Testis (tissue), 3 donors: ENCODE results near the gene GDF3. TPM values are rescaled to one million over a fixed set of nuclear protein-coding genes. Genes with fewer than 3 reads are reported as not detected.
"Not testable (repeated sequence)": the region's sequence is repeated elsewhere in the genome, so short reads cannot be mapped to it uniquely, and the experiment has no call there.

ENCODE experiments used
- DNase-seq: peaks from one replicate; pipeline ENCODE4 v3.0.0-alpha.2; 2019
- H3K27ac ChIP-seq, 2 donors: fragments of 200-600 bp; sonication (generic); one replicate each; pipeline ENCODE4 v1.5.1; 2019
- H3K27me3 ChIP-seq: fragments of 200-600 bp; sonication (generic); one replicate; pipeline ENCODE4 v1.5.1; 2019
- H3K36me3 ChIP-seq: fragments of 200-600 bp; sonication (generic); one replicate; pipeline ENCODE4 v1.5.1; 2017; ENCODE audit warnings: low read depth; ENCODE audit errors: missing control alignments
- H3K4me1 ChIP-seq: fragments of 200-600 bp; sonication (generic); one replicate; pipeline ENCODE4 v1.5.1; 2019
- H3K4me3 ChIP-seq, 2 donors: fragments of 200-600 bp; sonication (generic); one replicate each; pipeline ENCODE4 v1.5.1; 2017 to 2019
- H3K9me3 ChIP-seq: fragments of 200-600 bp; sonication (generic); one replicate; pipeline ENCODE4 v1.5.1; 2017
- POLR2A ChIP-seq: fragments of 450-650 bp; IDR thresholded peaks from one replicate; pipeline ENCODE4 v1.6.1; 2017; ENCODE audit warnings: antibody characterized with exemption, mild to moderate bottlenecking, moderate library complexity
- WGBS, 2 donors: methylation state at CpG; one replicate each; pipeline ENCODE4 v1.1.5; 2018; 5-methylcytosine and 5-hydroxymethylcytosine counted together
- intact Hi-C: fragments of 100-400 bp; cut with DNase I; formaldehyde crosslinking; loops from one replicate; pipeline ENCODE4 v1.15.1; 2023; ENCODE audit warnings: low total_unique reads
- polyA plus RNA-seq: library from polyadenylated mRNA; stranded (reverse); fragments of 350-450 nt; fragmentation: Illumina TruSeq; extraction: RNeasy Lipid Tissue Mini Kit (QIAGEN cat#74804); gene quantifications from one replicate; pipeline ENCODE4 v1.2.3, GENCODE V29; 2014; ENCODE audit warnings: low read depth, low replicate concordance; ENCODE audit not compliant: insufficient read depth
- total RNA-seq, 2 donors: library from RNA; depleted of rRNA; stranded (reverse); fragments of >200 nt; gene quantifications; one replicate each; pipeline ENCODE4 v1.2.3, GENCODE V29; 2016
- TF ChIP-seq, protein P1 (sequence below), 3 experiments: fragments of 450-650 bp in 2 of 3; fragments of 200-600 bp in 1 of 3; sonication (generic) in 1 of 3; IDR thresholded peaks; one replicate each; pipeline ENCODE4 v1.5.1; 2016 to 2019; ENCODE audit warnings: antibody characterized with exemption in 3 of 3, mild to moderate bottlenecking in 2 of 3, moderate library complexity in 1 of 3

The GDF3 gene
- total and polyA plus RNA-seq, 3 donors from 2014 or later: not detected

DNA sequence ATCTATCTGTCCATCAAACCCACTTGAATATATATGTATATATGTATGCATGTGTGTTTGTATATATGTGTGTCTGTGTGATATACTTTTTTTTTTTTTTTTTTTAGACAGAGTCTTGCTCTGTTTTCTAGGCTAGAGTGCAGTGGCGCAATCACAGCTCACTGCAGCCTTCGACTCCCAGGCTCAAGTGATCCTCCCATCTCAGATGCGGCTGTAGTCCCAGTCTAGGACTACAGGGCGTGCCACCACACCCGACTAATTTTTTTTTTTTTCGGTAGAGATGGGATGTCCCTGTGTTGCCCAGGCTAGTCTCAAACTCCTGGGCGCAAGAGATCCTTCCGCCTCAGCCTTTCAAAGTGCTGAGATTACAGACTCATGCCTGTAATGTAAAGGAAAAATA lies 16.8 kb downstream of the GDF3 start:
- no peak overlapping the region for H3K4me3 ChIP-seq
- H3K27ac ChIP-seq: no peak overlapping the region
- H3K27me3 ChIP-seq: no peaks in the 10 kb centered on the region
- H3K9me3 ChIP-seq: no peaks in the 10 kb centered on the region
- TF ChIP-seq, protein P1, sequence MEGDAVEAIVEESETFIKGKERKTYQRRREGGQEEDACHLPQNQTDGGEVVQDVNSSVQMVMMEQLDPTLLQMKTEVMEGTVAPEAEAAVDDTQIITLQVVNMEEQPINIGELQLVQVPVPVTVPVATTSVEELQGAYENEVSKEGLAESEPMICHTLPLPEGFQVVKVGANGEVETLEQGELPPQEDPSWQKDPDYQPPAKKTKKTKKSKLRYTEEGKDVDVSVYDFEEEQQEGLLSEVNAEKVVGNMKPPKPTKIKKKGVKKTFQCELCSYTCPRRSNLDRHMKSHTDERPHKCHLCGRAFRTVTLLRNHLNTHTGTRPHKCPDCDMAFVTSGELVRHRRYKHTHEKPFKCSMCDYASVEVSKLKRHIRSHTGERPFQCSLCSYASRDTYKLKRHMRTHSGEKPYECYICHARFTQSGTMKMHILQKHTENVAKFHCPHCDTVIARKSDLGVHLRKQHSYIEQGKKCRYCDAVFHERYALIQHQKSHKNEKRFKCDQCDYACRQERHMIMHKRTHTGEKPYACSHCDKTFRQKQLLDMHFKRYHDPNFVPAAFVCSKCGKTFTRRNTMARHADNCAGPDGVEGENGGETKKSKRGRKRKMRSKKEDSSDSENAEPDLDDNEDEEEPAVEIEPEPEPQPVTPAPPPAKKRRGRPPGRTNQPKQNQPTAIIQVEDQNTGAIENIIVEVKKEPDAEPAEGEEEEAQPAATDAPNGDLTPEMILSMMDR (IDR thresholded peaks at IDR 0.05): no peak
- TF ChIP-seq POLR2A: no peak
- no peaks in the 10 kb centered on the region for H3K36me3 ChIP-seq
- intact Hi-C loops: no loop called here
- H3K4me1 ChIP-seq: no peaks in the 10 kb centered on the region
- no peak for DNase-seq
- WGBS, 2 donors: 62% methylated on average over 8 of the region's 8 CpGs

DNA sequence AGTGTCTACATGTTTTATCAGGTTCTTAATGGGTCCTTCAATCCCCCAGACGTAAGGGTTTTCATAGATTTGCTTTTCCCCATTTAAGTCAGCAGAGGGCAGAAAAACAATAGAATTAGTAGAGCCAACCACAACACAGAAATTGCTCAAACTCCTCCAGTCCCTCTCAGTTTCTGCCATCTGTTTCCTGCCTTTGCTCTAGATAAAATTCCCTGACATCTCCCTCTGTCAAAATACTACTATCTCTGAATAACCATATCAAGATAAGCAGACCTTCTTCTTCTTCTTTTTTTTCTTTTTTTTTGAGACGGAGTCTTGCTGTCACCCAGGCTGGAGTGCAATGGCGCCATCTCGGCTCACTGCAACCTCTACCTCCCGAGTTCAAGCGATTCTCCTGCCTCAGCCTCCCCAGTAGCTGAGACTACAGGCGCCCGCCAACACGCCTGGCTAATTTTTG lies 18.1 kb downstream of the GDF3 start:
- H3K9me3 ChIP-seq: not testable (repeated sequence)

DNA sequence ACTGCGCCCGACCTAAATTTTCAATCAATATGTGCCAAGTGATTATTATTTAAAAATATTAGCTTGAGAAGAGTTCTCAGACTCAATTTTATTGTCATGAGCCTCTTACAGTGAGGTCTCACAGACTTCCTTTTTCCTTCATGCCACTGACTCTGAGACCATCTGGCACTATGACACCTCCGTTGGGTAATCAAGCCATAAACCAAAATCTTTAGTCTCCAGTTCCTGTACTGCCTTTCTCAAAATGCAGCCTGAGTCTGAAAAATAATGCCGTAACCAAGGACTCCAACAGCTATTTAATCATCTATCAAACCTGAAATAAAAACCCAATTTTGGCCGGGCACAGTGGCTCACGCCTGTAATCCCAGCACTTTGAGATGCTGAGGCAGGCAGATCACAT lies 20.1 kb downstream of the GDF3 start:
- H3K27ac ChIP-seq, H3K4me3 ChIP-seq, H3K9me3 ChIP-seq, intact Hi-C loops, DNase-seq, H3K36me3 ChIP-seq, H3K27me3 ChIP-seq, H3K4me1 ChIP-seq: not testable (repeated sequence)
- 70 to 80% methylated on average over 6 of the region's 6 CpGs for WGBS, 2 donors

More for the DNA sequence above, 18.1 kb downstream of the GDF3 start:
- TF ChIP-seq, protein P1 (IDR thresholded peaks at IDR 0.05): peak in 2 of 3 experiments; percentile 20 to 29
- 49 to 61% methylated on average over 9 of the region's 9 CpGs for WGBS, 2 donors
- H3K4me3 ChIP-seq, intact Hi-C loops, H3K36me3 ChIP-seq, H3K27ac ChIP-seq, DNase-seq, H3K4me1 ChIP-seq, H3K27me3 ChIP-seq: not testable (repeated sequence)

DNA sequence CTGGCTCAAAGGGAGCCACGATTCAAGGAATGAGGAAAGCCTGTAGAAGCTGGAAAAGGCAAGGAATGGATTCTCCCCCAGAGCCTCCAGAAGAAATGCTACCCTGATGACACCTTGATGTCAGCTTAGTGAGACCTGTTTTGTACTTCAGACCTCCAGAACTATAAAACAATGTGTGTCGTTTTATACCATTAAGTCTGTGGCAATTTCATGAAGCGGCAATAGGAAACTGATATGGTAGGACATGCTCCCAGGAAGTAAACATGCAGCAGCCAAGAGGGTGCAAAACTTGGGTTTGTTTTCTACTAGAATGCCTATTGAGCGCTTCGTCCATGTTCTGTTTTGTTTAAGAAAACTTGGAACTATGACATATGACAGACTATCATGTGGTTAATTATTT lies 27.4 kb downstream of the GDF3 start:
- H3K9me3 ChIP-seq: no peaks in the 10 kb centered on the region
- intact Hi-C loops: no loop called here
- no peaks in the 10 kb centered on the region for H3K4me1 ChIP-seq
- TF ChIP-seq, protein P1 (IDR thresholded peaks at IDR 0.05): no peak
- no peak for TF ChIP-seq POLR2A
- no peak overlapping the region for H3K27ac ChIP-seq
- 79% methylated on average over 5 of the region's 5 CpGs for WGBS, 2 donors
- DNase-seq: no peak
- H3K4me3 ChIP-seq: no peak overlapping the region
- H3K27me3 ChIP-seq: no peaks in the 10 kb centered on the region
- H3K36me3 ChIP-seq: no peaks in the 10 kb centered on the region

DNA sequence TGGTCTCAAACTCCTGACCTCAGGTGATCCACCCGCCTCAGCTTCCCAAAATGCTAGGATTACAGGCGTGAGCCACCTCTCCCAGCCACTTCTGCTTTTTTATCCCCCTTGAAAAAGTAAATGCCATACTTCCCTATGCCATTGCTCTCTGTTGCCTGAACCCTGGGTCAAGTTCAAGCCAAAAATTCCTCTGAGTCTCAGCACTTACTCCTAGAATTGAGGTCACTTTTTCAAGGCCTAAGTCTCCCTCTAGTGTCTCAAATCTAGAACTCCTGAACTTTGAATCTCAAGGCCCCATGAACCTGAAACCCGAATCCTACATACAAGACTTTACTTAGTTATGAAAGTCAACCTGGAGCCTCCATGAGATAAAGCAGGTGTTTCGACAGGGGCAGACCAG lies 28.4 kb downstream of the GDF3 start:
- no peak overlapping the region for H3K27ac ChIP-seq
- TF ChIP-seq, protein P1 (IDR thresholded peaks at IDR 0.05): no peak
- TF ChIP-seq POLR2A: no peak
- no peak for DNase-seq
- H3K9me3 ChIP-seq: no peaks in the 10 kb centered on the region
- H3K27me3 ChIP-seq: no peaks in the 10 kb centered on the region
- intact Hi-C loops: no loop called here
- no peak overlapping the region for H3K4me3 ChIP-seq
- 74 to 88% methylated on average over 4 of the region's 4 CpGs for WGBS, 2 donors
- no peaks in the 10 kb centered on the region for H3K4me1 ChIP-seq
- no peaks in the 10 kb centered on the region for H3K36me3 ChIP-seq
